ENCODE data around the gene DGKQ.

GRCh38 chr4:1015179-1015578 is 41.8 kb upstream of the DGKQ start:
- TF ChIP-seq, protein P1, sequence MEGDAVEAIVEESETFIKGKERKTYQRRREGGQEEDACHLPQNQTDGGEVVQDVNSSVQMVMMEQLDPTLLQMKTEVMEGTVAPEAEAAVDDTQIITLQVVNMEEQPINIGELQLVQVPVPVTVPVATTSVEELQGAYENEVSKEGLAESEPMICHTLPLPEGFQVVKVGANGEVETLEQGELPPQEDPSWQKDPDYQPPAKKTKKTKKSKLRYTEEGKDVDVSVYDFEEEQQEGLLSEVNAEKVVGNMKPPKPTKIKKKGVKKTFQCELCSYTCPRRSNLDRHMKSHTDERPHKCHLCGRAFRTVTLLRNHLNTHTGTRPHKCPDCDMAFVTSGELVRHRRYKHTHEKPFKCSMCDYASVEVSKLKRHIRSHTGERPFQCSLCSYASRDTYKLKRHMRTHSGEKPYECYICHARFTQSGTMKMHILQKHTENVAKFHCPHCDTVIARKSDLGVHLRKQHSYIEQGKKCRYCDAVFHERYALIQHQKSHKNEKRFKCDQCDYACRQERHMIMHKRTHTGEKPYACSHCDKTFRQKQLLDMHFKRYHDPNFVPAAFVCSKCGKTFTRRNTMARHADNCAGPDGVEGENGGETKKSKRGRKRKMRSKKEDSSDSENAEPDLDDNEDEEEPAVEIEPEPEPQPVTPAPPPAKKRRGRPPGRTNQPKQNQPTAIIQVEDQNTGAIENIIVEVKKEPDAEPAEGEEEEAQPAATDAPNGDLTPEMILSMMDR (IDR thresholded peaks at IDR 0.05 in 4 of 5, conservative IDR thresholded peaks at IDR 0.05 in 1 of 5): no peak
- TF ChIP-seq POLR2A (IDR thresholded peaks at IDR 0.05): no peak

Data from gastrocnemius medialis (tissue), 4 donors.